Mesendoderm (in vitro differentiated cells): Measurements from ENCODE around the gene FAM3C.

Experiments used
- DNase-seq: peaks from one replicate; pipeline ENCODE4 v3.0.0; 2013
- H2AK5ac ChIP-seq: 2 replicates; pipeline ENCODE4 v1.6.1; 2013; ENCODE audit warnings: low read length, inconsistent platforms
- H2BK120ac ChIP-seq: 2 replicates; pipeline ENCODE4 v1.6.1; 2013; ENCODE audit warnings: low read depth, mild to moderate bottlenecking, low read length, moderate library complexity, mixed read lengths
- H2BK15ac ChIP-seq: replicated peaks from 2 replicates; pipeline ENCODE4 v1.6.1; 2013; ENCODE audit warnings: low read depth, mild to moderate bottlenecking, moderate library complexity
- H2BK5ac ChIP-seq: 2 replicates; pipeline ENCODE4 v1.6.1; 2013; ENCODE audit warnings: low read length, inconsistent platforms
- H3K18ac ChIP-seq: 2 replicates; pipeline ENCODE4 v1.6.1; 2013; ENCODE audit warnings: mild to moderate bottlenecking, low read length, mixed read lengths
- H3K23ac ChIP-seq: one replicate; pipeline ENCODE4 v1.6.1; 2013; ENCODE audit warnings: low read length
- H3K27ac ChIP-seq: 2 replicates; pipeline ENCODE4 v1.5.1; 2013; ENCODE audit warnings: low read depth, mild to moderate bottlenecking, inconsistent platforms, low read length, moderate library complexity
- H3K27me3 ChIP-seq: 2 replicates; pipeline ENCODE4 v1.6.1; 2013; ENCODE audit warnings: low read length, control low read depth, mild to moderate bottlenecking, inconsistent platforms; ENCODE audit not compliant: insufficient read depth, poor library complexity
- H3K36me3 ChIP-seq: 2 replicates; pipeline ENCODE4 v1.6.1; 2013; ENCODE audit warnings: low read length, inconsistent platforms; ENCODE audit not compliant: control insufficient read depth, insufficient read depth
- H3K4ac ChIP-seq: one replicate; pipeline ENCODE4 v1.6.1; 2013; ENCODE audit warnings: low read depth, mild to moderate bottlenecking, low read length, moderate library complexity
- H3K4me1 ChIP-seq: 2 replicates; pipeline ENCODE4 v1.6.1; 2013; ENCODE audit warnings: low read depth, low read length, inconsistent platforms; ENCODE audit not compliant: control insufficient read depth
- H3K4me2 ChIP-seq: 2 replicates; pipeline ENCODE4 v1.6.1; 2013; ENCODE audit warnings: low read length
- H3K4me3 ChIP-seq: 2 replicates; pipeline ENCODE4 v1.5.1; 2013; ENCODE audit warnings: mild to moderate bottlenecking, low read length
- H3K56ac ChIP-seq: one replicate; pipeline ENCODE4 v1.6.1; 2013; ENCODE audit warnings: low read length
- H3K79me1 ChIP-seq: 2 replicates; pipeline ENCODE4 v1.6.1; 2013; ENCODE audit warnings: low read length, inconsistent platforms
- H3K79me2 ChIP-seq: 2 replicates; pipeline ENCODE4 v1.6.1; 2013; ENCODE audit warnings: mild to moderate bottlenecking, low read length; ENCODE audit not compliant: control insufficient read depth, insufficient read depth
- H3K9ac ChIP-seq: 2 replicates; pipeline ENCODE4 v1.6.1; 2013; ENCODE audit warnings: low read length, inconsistent platforms
- H4K5ac ChIP-seq: one replicate; pipeline ENCODE4 v1.6.1; 2013; ENCODE audit warnings: low read length
- H4K8ac ChIP-seq: one replicate; pipeline ENCODE4 v1.6.1; 2013; ENCODE audit warnings: low read depth, mild to moderate bottlenecking, control low read depth, low read length, moderate library complexity
- WGBS: extraction: QIAGEN DNeasy Blood & Tissue Kit; methylation state at CpG from one replicate; pipeline ENCODE4 v1.1.7; 2013; ENCODE audit warnings: low lambda C conversion rate, missing lambda C conversion rate; ENCODE audit not compliant: insufficient coverage; ENCODE audit errors: extremely low coverage; 5-methylcytosine and 5-hydroxymethylcytosine counted together

Gene FAM3C

GRCh38 chr7:121384265-121384664, 11.8 kb downstream of the FAM3C start:
- H3K23ac ChIP-seq, result no peak overlapping the region
- peaks cover 9% of the 10 kb centered on the region for H3K79me1 ChIP-seq
- H3K27ac ChIP-seq, result no peak overlapping the region
- no peak overlapping the region for H3K4me2 ChIP-seq
- peaks cover 35% of the 10 kb centered on the region for H3K79me2 ChIP-seq
- no peak overlapping the region for H2BK5ac ChIP-seq
- no peaks in the 10 kb centered on the region for H3K27me3 ChIP-seq
- no CpG with 5 or more reads among the region's 2 CpGs for WGBS
- no peak overlapping the region for H4K8ac ChIP-seq
- no peak overlapping the region for H4K5ac ChIP-seq
- H3K4ac ChIP-seq, result no peak overlapping the region
- no peak overlapping the region for H2AK5ac ChIP-seq
- H3K18ac ChIP-seq, result no peak overlapping the region
- no peak for DNase-seq
- no peak overlapping the region for H3K56ac ChIP-seq
- H3K9ac ChIP-seq, result no peak overlapping the region
- no peak overlapping the region for H2BK120ac ChIP-seq
- H3K4me1 ChIP-seq, result no peaks in the 10 kb centered on the region
- no peak overlapping the region for H2BK15ac ChIP-seq
- H3K36me3 ChIP-seq, result no peaks in the 10 kb centered on the region
- no peak overlapping the region for H3K4me3 ChIP-seq

DNA sequence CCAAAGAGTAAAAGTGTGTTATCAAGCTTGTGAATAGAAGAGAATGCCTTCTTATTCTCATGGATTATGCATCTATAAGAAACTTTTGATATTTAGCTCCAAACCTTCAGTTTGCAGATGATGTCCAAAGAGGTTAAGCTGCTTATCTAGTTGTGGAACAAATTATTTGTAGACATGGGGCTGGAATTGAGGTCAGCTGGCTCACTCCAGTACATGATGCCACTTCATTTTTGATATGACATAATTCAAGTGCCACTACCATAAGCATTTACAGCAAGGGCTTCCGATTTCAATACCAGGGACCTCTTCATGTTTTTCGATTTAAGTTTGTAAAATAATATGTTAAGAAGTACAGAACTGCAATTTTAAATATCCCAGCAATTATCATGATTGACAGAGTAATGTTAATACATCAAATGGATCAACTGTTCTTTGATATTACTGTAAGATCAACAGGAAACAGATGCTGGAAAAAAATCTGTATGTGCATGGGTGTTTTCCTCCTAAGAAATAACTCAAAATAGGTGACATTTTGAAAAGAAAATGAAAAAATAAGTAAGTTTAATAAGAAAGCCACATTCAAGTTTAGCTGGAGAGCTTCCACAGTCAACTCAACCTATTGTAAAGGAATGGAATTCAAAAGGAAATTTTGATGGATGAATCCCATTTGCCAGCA, 12.7 kb downstream of the FAM3C start:
- H3K4me2 ChIP-seq, result no peak overlapping the region
- H3K56ac ChIP-seq, result no peak overlapping the region
- H3K9ac ChIP-seq, result no peak overlapping the region
- no peak overlapping the region for H3K23ac ChIP-seq
- H2BK15ac ChIP-seq, result no peak overlapping the region
- peaks cover 28% of the 10 kb centered on the region for H3K79me2 ChIP-seq
- H3K79me1 ChIP-seq, result peaks cover 9% of the 10 kb centered on the region
- no peak overlapping the region for H4K8ac ChIP-seq
- H4K5ac ChIP-seq, result no peak overlapping the region
- no peak overlapping the region for H2AK5ac ChIP-seq
- no peak overlapping the region for H3K4ac ChIP-seq
- no peaks in the 10 kb centered on the region for H3K36me3 ChIP-seq
- DNase-seq, result no peak
- no peak overlapping the region for H3K4me3 ChIP-seq
- H3K18ac ChIP-seq, result no peak overlapping the region
- no peaks in the 10 kb centered on the region for H3K27me3 ChIP-seq
- H3K27ac ChIP-seq, result no peak overlapping the region
- no peak overlapping the region for H2BK120ac ChIP-seq
- H3K4me1 ChIP-seq, result no peaks in the 10 kb centered on the region
- no peak overlapping the region for H2BK5ac ChIP-seq
- no CpG with 5 or more reads among the region's 2 CpGs for WGBS

- Histone ChIP-seq H3K79me1 (peaks cover 9% of the 10 kb centered on the region), H4K5ac (no peak overlapping the region), H3K18ac (no peak overlapping the region), H3K27me3 (no peaks in the 10 kb centered on the region), H3K4me1 (no peaks in the 10 kb centered on the region), H2BK5ac (no peak overlapping the region), H2BK120ac (no peak overlapping the region), H3K79me2 (peaks cover 24% of the 10 kb centered on the region), H3K36me3 (no peaks in the 10 kb centered on the region), H3K9ac (no peak overlapping the region), H3K27ac (no peak overlapping the region), H3K23ac (no peak overlapping the region), H3K4ac (no peak overlapping the region), H4K8ac (no peak overlapping the region), H3K4me2 (no peak overlapping the region), H3K56ac (no peak overlapping the region), H2AK5ac (no peak overlapping the region), H2BK15ac (no peak overlapping the region), H3K4me3 (no peak overlapping the region)
- DNase-seq, result no peak
These were observed 13.6 kb downstream of the FAM3C start for GRCh38 chr7:121382473-121382872.

DNA sequence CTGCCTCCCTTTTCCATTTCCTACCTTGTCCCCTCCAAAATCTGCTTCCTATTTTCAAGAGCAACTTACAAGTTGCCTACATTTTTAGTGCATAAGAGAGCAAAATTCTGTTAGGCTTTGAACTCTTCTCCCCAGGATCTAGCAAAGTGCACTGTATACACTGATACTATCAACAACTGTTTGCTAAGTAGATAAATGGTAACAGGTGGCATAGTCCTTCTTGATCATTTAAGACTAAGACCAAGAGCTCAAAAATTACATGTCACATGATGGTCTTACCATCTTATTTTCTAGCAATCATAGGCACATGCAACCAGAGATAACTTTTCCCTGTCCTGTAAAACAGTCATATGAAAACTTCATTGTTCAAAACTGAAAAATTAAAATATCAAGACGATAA, 16.2 kb downstream of the FAM3C start:
- WGBS, result 100% methylated on average over 1 of the region's 1 CpG
- no peak overlapping the region for H4K5ac ChIP-seq
- peaks cover 9% of the 10 kb centered on the region for H3K79me1 ChIP-seq
- H4K8ac ChIP-seq, result no peak overlapping the region
- H3K4me2 ChIP-seq, result no peak overlapping the region
- no peak overlapping the region for H3K4me3 ChIP-seq
- no peak overlapping the region for H3K56ac ChIP-seq
- no peak overlapping the region for H3K18ac ChIP-seq
- no peak overlapping the region for H2BK5ac ChIP-seq
- no peak overlapping the region for H3K4ac ChIP-seq
- no peak overlapping the region for H3K9ac ChIP-seq
- no peak overlapping the region for H2BK15ac ChIP-seq
- H3K36me3 ChIP-seq, result no peaks in the 10 kb centered on the region
- no peaks in the 10 kb centered on the region for H3K4me1 ChIP-seq
- H3K23ac ChIP-seq, result no peak overlapping the region
- H3K27me3 ChIP-seq, result no peaks in the 10 kb centered on the region
- H3K79me2 ChIP-seq, result peaks cover 9% of the 10 kb centered on the region
- H2BK120ac ChIP-seq, result no peak overlapping the region
- DNase-seq, result no peak
- H3K27ac ChIP-seq, result no peak overlapping the region
- no peak overlapping the region for H2AK5ac ChIP-seq

- Histone ChIP-seq H2BK15ac (no peak overlapping the region), H3K27me3 (no peaks in the 10 kb centered on the region), H2BK5ac (no peak overlapping the region), H3K27ac (no peak overlapping the region), H3K79me2 (no peaks in the 10 kb centered on the region), H3K79me1 (peaks cover 5% of the 10 kb centered on the region), H3K56ac (no peak overlapping the region), H4K8ac (no peak overlapping the region), H3K23ac (no peak overlapping the region), H3K9ac (no peak overlapping the region), H3K36me3 (no peaks in the 10 kb centered on the region), H3K4me2 (no peak overlapping the region), H2BK120ac (no peak overlapping the region), H3K4me1 (no peaks in the 10 kb centered on the region), H4K5ac (no peak overlapping the region), H3K4me3 (no peak overlapping the region), H2AK5ac (no peak overlapping the region), H3K4ac (no peak overlapping the region), H3K18ac (no peak overlapping the region)
- no peak for DNase-seq
- WGBS, result no CpG with 5 or more reads among the region's 2 CpGs
These were observed 19.1 kb downstream of the FAM3C start for GRCh38 chr7:121376979-121377378.

DNA sequence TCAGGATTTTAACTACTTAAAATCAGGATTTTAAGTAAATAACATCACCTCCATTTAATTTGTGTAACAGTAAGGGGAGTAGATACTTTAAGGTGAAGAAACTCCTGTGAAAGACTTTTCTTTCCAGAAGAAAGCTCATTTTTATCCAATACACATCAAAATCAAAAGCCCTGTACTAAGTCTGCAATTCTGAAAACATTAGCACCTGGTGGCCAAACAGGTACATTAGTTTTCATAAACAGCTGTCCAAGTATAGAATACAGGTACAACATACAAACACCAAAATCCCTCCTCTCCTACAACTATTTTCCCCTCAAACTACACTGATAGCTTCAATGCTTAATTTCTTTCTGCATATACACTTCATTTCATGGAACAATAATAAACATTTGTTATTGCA, 22.9 kb downstream of the FAM3C start:
- no peaks in the 10 kb centered on the region for H3K36me3 ChIP-seq

More for the DNA sequence above, 22.9 kb downstream of the FAM3C start:
- H3K79me2 ChIP-seq, result no peaks in the 10 kb centered on the region
- H4K8ac ChIP-seq, result no peak overlapping the region
- no peak overlapping the region for H3K56ac ChIP-seq
- DNase-seq, result no peak
- H3K4ac ChIP-seq, result no peak overlapping the region
- H3K18ac ChIP-seq, result no peak overlapping the region
- no peaks in the 10 kb centered on the region for H3K4me1 ChIP-seq
- no peak overlapping the region for H3K9ac ChIP-seq
- no peak overlapping the region for H2BK120ac ChIP-seq
- no peak overlapping the region for H2AK5ac ChIP-seq
- no peak overlapping the region for H3K4me3 ChIP-seq
- H3K79me1 ChIP-seq, result no peaks in the 10 kb centered on the region
- H4K5ac ChIP-seq, result no peak overlapping the region
- no peak overlapping the region for H2BK5ac ChIP-seq
- no peak overlapping the region for H3K27ac ChIP-seq
- H3K23ac ChIP-seq, result no peak overlapping the region
- no peaks in the 10 kb centered on the region for H3K27me3 ChIP-seq
- H2BK15ac ChIP-seq, result no peak overlapping the region
- H3K4me2 ChIP-seq, result no peak overlapping the region
